ENCODE measurements around the gene GRB10.

GRCh38 chr7:50553973-50554372, 228.7 kb downstream of the GRB10 start:
- TF ChIP-seq CTCF (IDR thresholded peaks at IDR 0.05) (no peak), POLR2A (IDR thresholded peaks at IDR 0.05) (no peak)

Measured in uterus (tissue), 2 donors.